K562 (cell line): ENCODE results near the gene CHM. TPM values are rescaled to one million over a fixed set of nuclear protein-coding genes. Genes with fewer than 3 reads are reported as not detected.

Source experiments
- ASH1L ChIP-seq: fragments of 450-650 bp; IDR thresholded peaks from 2 replicates; pipeline ENCODE4 v1.6.1; 2018; ENCODE audit warnings: borderline replicate concordance, mild to moderate bottlenecking, low read depth; ENCODE audit not compliant: partially characterized antibody
- FOXK1 ChIP-seq: sonication (generic); formaldehyde crosslinking; IDR thresholded peaks from 2 replicates; pipeline ENCODE4 v1.8.0; 2022; ENCODE audit warnings: missing genetic modification reagents, mild to moderate bottlenecking, borderline replicate concordance
- JUNB ChIP-seq: fragments of 450-650 bp; formaldehyde crosslinking; conservative IDR thresholded peaks from 2 replicates; pipeline ENCODE4 v1.4.0; 2020; ENCODE audit warnings: mild to moderate bottlenecking
- KHSRP ChIP-seq: fragments of 450-650 bp; IDR thresholded peaks from 2 replicates; pipeline ENCODE4 v1.6.1; 2017
- PHF21A ChIP-seq: fragments of 450-650 bp; IDR thresholded peaks from 2 replicates; pipeline ENCODE4 v1.6.1; 2017; ENCODE audit warnings: low read depth, borderline replicate concordance
- POLR2AphosphoS2 ChIP-seq: IDR thresholded peaks from 2 replicates; pipeline ENCODE4 v1.6.1; 2012; ENCODE audit warnings: low read length, improper control_type of control experiment
- SNAPC5 ChIP-seq: fragments of 250-450 bp; sonication (Bioruptor Pico); IDR thresholded peaks from 2 replicates; pipeline ENCODE4 v1.8.0; 2021; ENCODE audit warnings: moderate library complexity, mild to moderate bottlenecking, inconsistent platforms
- SP1 ChIP-seq: sonication (generic); formaldehyde crosslinking; IDR thresholded peaks from 2 replicates; pipeline ENCODE4 v1.8.1; 2022; ENCODE audit warnings: mild to moderate bottlenecking, missing genetic modification reagents
- SRSF7 ChIP-seq: fragments of 200-400 bp; formaldehyde crosslinking; optimal IDR thresholded peaks from 2 replicates; pipeline ENCODE3; 2017; ENCODE audit warnings: mild to moderate bottlenecking, low read depth, low read length
- TCF7 ChIP-seq: sonication (generic); IDR thresholded peaks from 2 replicates; pipeline ENCODE4 v1.6.1; 2016; ENCODE audit warnings: antibody characterized with exemption, borderline replicate concordance
- ZBTB17 ChIP-seq: fragments of 450-650 bp; formaldehyde crosslinking; IDR thresholded peaks from 2 replicates; pipeline ENCODE4 v1.4.0; 2020; ENCODE audit warnings: mild to moderate bottlenecking
- polyA plus RNA-seq, 8 experiments: library from polyadenylated mRNA; depleted of rRNA in 4 of 8; stranded (reverse) in 5 of 8; unstranded in 3 of 8; fragments of >200 nt; fragmentation: Nextera tagmentation in 2 of 8; fragmentation: Illumina TruSeq in 1 of 8; extraction: Ambion mirVana in 2 of 8; extraction: Trizol in 1 of 8; gene quantifications; 2 replicates each; pipeline versions ENCODE4 v1.2.1 to v1.2.3, GENCODE V29; 2011 to 2014; ENCODE audit warnings: inconsistent platforms in 1 of 8, missing spikeins in 1 of 8
- total RNA-seq, 7 experiments: library from RNA; depleted of rRNA in 6 of 7; stranded (reverse); fragments of >200 nt in 6 of 7; fragmentation: Illumina TruSeq in 2 of 7; extraction: Trizol in 2 of 7; gene quantifications; 2 replicates each; pipeline versions ENCODE4 v1.2.1 to v1.2.3, GENCODE V29; 2011 to 2021; ENCODE audit warnings: low replicate concordance in 1 of 7
- TF ChIP-seq, protein P1 (sequence below), 3 experiments: IDR thresholded peaks in 2 of 3; conservative IDR thresholded peaks in 1 of 3; 2 replicates each; pipeline ENCODE4 v1.5.1; 2011 to 2012; ENCODE audit warnings: low read length in 3 of 3, mild to moderate bottlenecking in 3 of 3, control low read depth in 2 of 3, improper control_type of control experiment in 1 of 3, inconsistent platforms in 1 of 3, low read depth in 1 of 3, mixed read lengths in 1 of 3, moderate library complexity in 1 of 3; ENCODE audit not compliant: insufficient read depth in 2 of 3
- TF ChIP-seq, protein P2 (sequence below): IDR thresholded peaks from 3 replicates; pipeline ENCODE4 v1.6.1; 2011; ENCODE audit warnings: borderline replicate concordance, mild to moderate bottlenecking, moderate library complexity; ENCODE audit not compliant: insufficient read length; ENCODE audit errors: extremely low read depth
- TF ChIP-seq, protein P3 (sequence below): IDR thresholded peaks from 2 replicates; pipeline ENCODE4 v1.6.1; 2012; ENCODE audit warnings: low read depth, low read length, improper control_type of control experiment, borderline replicate concordance

Gene CHM
- total and polyA plus RNA-seq, 9 of the 15 experiments (the other 6 are each of a cell fraction or from before 2014, with no cell fraction given) = 2.2 to 9.0 (median 4.6) TPM

DNA sequence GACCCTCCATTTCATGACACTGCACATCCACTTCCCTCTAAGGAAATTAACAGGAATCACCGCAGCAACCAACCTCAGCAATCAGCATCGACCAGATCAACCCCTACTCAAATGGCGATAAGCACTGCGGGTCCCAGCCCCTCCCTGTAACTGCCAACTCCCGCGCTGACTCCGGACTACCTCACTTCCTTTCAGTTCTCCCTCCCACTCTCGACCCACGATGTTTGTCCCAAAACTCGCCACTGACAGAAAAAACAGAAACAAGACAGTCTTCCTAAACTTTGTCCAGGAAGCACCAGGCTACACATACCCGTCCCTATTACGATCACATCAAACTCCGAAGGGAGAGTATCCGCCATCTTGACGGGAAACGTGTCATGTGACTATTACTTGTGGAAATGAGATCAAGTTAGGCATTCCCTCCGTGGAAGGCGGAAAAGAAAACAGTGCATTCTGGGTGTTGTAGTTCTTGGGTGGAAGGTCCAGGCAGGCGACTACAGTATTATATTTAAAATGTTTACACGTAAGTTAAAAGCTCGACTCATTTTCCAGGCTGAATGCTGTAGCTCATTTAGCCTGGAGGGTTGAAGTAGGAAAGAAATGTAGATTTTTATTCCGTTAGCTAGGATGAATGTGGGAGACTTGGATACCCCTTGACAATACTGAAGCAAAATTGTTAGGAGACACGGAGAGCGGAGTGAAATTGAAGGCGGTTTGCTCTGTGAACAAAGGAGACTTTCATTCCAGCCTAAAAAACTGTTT, at the start of gene CHM (continued):
- TF ChIP-seq, protein P1, sequence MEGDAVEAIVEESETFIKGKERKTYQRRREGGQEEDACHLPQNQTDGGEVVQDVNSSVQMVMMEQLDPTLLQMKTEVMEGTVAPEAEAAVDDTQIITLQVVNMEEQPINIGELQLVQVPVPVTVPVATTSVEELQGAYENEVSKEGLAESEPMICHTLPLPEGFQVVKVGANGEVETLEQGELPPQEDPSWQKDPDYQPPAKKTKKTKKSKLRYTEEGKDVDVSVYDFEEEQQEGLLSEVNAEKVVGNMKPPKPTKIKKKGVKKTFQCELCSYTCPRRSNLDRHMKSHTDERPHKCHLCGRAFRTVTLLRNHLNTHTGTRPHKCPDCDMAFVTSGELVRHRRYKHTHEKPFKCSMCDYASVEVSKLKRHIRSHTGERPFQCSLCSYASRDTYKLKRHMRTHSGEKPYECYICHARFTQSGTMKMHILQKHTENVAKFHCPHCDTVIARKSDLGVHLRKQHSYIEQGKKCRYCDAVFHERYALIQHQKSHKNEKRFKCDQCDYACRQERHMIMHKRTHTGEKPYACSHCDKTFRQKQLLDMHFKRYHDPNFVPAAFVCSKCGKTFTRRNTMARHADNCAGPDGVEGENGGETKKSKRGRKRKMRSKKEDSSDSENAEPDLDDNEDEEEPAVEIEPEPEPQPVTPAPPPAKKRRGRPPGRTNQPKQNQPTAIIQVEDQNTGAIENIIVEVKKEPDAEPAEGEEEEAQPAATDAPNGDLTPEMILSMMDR (IDR thresholded peaks at IDR 0.05 in 2 of 3, conservative IDR thresholded peaks at IDR 0.05 in 1 of 3; ENCODE audit: insufficient read depth in 2 of 3, low read depth in 1 of 3, low read length in 3 of 3) = no peak
- TF ChIP-seq PHF21A (no peak), ZBTB17 (CRISPR knock-in tag) (no peak), TCF7 (no peak), POLR2AphosphoS2 (no peak), FOXK1 (CRISPR knock-in tag) (no peak), SRSF7 (no peak), SP1 (no peak; the same call in 1 of the 2 replicates), JUNB (no peak), KHSRP (no peak), ASH1L (no peak), SNAPC5 (CRISPR knock-in tag) (no peak)
- TF ChIP-seq, protein P2, sequence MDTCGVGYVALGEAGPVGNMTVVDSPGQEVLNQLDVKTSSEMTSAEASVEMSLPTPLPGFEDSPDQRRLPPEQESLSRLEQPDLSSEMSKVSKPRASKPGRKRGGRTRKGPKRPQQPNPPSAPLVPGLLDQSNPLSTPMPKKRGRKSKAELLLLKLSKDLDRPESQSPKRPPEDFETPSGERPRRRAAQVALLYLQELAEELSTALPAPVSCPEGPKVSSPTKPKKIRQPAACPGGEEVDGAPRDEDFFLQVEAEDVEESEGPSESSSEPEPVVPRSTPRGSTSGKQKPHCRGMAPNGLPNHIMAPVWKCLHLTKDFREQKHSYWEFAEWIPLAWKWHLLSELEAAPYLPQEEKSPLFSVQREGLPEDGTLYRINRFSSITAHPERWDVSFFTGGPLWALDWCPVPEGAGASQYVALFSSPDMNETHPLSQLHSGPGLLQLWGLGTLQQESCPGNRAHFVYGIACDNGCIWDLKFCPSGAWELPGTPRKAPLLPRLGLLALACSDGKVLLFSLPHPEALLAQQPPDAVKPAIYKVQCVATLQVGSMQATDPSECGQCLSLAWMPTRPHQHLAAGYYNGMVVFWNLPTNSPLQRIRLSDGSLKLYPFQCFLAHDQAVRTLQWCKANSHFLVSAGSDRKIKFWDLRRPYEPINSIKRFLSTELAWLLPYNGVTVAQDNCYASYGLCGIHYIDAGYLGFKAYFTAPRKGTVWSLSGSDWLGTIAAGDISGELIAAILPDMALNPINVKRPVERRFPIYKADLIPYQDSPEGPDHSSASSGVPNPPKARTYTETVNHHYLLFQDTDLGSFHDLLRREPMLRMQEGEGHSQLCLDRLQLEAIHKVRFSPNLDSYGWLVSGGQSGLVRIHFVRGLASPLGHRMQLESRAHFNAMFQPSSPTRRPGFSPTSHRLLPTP = no peak
- TF ChIP-seq, protein P3, sequence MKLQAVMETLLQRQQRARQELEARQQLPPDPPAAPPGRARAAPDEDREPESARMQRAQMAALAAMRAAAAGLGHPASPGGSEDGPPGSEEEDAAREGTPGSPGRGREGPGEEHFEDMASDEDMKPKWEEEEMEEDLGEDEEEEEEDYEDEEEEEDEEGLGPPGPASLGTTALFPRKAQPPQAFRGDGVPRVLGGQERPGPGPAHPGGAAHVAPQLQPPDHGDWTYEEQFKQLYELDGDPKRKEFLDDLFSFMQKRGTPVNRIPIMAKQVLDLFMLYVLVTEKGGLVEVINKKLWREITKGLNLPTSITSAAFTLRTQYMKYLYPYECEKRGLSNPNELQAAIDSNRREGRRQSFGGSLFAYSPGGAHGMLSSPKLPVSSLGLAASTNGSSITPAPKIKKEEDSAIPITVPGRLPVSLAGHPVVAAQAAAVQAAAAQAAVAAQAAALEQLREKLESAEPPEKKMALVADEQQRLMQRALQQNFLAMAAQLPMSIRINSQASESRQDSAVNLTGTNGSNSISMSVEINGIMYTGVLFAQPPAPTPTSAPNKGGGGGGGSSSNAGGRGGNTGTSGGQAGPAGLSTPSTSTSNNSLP = no peak
